DMS 273 treated with DMSO at 0.1 percent for 48 hours (cell line): ENCODE data around the gene KIF1A.

Experiments used
- DNase-seq: peaks from one replicate; lab custom pipeline; 2025; lab: John Stamatoyannopoulos, UW

Gene KIF1A

DNA sequence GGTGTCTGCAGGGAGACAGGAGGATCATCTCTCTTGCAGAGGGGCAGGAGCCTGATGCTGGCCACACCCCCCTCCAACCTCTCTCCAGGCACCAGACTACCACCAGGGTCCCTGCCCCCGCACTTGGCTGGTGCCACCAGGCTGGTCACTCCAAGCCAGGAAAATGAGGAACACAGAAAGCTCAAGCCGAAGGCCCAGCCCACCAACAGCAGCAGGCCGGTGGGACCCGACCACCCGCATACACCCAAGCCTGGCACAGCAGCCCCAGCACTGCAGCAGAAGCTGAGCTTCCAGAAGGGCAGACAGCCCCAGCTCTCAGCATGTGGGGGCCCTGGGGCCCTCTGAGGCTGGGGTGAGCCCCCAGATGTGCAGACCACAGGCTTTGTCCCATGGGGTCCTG lies 52.7 kb downstream of the KIF1A start:
- no peak for DNase-seq

DNA sequence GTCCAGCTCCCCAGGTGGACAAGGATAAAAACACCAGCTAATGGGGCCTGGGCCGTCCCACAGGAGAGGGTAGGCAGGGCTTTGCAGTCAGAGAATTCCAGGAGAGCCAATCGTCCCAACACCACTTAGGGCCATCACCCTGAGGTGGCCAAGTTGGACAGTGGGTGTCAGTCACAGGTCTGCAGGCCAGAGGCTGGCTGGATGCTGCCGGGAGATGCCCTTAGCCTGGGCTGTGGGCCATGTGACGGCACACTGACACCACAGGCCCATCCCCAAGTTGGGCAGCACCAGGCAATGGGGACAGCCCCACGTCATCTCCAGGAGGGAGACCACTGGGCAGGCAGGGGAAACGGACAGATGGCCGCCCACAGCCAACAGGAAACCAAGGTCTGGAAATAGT lies 53.9 kb downstream of the KIF1A start:
- DNase-seq = no peak

DNA sequence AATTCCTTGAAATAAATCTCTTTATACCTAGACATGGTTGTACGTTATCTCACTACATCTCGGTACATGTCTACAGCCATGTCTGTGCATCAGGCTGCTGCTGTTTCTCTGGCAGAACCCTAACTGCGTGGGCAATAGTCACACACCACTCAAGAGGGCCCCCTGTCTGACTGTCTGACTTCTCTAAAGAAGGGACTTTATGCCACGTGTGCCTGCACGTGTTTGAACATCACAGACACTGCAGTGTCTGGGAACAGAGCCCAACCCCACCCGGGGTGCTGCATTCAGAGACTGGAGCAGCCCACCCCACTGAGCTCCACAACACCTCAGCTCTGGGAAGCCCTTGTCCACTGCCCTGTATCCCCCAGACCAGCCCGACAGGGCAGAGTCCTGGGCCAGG lies 55.0 kb downstream of the KIF1A start:
- no peak for DNase-seq

GRCh38 chr2:240764605-240765004 lies 55.4 kb downstream of the KIF1A start:
- DNase-seq = no peak

DNA sequence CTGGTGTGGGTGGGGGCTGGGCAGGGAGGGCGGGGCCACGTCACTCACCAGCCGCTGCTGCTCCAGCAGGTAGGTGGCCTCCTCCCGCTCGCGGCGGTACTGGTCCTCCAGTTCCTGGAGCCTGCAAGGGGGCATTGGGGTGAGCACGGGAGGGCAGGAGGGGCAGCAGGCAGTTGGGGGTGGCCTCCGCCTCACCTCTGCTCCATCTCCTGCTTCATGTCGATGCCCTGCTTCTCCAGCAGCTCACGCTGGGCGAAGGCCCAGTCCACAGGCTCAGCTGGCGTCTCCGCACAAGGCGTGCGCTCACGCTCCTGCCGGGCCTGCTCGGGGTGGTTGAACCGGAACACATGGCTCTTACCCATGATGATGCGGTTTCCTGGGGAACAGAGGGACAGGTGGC lies 57.0 kb downstream of the KIF1A start:
- no peak for DNase-seq

GRCh38 chr2:240762249-240762648 lies 57.8 kb downstream of the KIF1A start:
- DNase-seq = no peak

- no peak for DNase-seq
Observed at GRCh38 chr2:240760576-240761246, 59.3 kb downstream of the KIF1A start.

DNA sequence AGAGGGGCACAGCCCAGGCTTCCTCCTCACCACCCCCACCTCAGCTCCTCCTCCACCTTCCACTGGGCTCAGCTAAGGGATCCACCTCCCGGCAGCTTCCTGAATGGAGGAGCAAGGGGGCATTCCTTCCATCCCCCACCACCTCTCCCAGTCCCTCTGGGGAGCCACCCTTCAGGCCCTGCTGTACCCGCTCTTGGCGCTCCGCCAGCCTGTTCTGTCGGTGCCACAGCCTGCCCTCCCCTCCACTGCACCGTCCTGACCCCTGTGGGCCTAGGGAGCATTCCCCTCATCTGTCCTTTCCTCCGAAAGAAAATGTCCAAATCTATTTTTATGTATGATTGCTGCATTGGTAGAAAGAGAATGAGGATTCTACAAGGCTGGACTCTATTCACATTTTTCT lies 59.9 kb downstream of the KIF1A start:
- DNase-seq = no peak

DNA sequence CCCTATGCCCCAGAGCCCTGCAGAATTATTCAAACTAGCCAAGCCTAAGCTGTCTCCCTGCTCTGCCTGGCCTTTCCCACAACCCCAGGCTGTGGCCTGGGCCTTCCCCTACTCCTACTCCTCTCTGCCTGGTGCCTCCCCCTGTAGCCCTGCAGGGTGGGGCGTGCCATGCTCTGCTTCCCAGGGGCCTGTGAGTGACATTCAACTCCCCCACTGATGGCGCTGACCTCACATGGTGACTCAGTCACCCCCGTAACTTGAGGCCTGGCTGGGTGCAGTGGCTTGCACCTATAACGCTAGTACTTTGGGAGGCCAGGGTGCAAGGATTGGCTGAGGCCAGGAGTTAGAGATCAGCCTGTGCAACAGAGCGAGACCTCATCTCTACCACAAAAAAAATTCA lies 60.6 kb downstream of the KIF1A start:
- no peak for DNase-seq

GRCh38 chr2:240757086-240757614 lies 62.9 kb downstream of the KIF1A start:
- DNase-seq = no peak

GRCh38 chr2:240752209-240752608 lies 67.8 kb downstream of the KIF1A start:
- no peak for DNase-seq

- DNase-seq = no peak
Observed at GRCh38 chr2:240750409-240750808, 69.6 kb downstream of the KIF1A start.

DNA sequence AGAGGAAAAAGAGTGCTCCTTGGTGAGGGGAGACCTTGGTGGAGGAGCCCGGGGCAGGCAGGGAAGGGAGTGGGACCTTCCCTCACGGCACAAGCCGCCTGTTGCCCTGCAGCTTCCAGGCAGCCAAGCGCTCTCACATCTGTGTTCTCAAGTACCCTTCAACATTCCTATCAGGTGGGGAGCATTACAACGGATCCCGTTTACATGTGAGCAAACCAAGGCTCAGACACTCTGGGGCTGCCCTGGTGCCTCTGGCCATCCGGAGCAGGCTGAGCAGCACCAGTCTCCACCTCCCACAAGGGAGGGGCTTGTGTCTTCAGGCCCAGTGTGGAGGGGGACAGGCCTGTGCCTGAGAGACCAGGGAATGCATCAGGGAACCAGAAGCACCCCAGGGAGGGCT lies 70.5 kb downstream of the KIF1A start:
- no peak for DNase-seq

DNA sequence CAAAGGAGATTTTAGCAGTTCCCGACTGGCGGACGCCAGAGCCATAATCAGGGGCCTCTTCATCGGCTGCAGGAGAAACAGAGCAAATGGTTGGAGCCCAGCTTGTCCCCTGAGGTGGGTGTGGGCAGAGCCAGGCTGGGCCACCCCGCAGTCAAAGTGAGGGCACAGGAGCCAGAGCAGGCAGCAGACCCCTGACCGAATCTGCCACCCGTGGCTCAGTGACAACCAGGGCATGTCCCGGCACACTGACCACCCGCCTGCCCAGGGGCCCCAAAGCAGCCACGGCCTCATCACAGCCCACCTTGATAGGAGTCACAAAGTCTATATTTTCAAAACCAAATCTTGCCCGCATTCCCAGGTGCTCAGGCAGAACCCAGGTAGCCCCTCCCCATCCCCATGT lies 72.8 kb downstream of the KIF1A start:
- no peak for DNase-seq

GRCh38 chr2:240746671-240747070 lies 73.3 kb downstream of the KIF1A start:
- DNase-seq = no peak

DNA sequence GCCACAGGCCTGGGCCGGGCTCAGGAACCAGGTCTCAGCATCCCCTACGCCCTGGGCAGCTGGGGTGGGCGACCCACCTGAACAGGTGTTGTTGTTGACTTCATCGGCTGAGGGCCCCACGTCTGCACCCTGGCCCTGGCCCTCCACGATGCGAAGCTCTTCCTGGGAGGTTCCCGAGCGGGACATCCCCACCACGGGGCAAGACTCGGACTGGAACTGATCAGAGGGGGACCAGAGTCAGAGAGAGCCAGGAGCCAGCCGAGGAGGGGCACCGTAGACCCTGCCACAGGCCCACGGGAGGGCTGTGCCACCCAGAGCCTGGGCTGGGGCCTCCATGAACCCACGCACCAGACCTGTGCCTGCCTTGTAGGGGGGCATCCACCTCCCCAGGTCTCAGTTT lies 74.1 kb downstream of the KIF1A start:
- no peak for DNase-seq

GRCh38 chr2:240745456-240745855 lies 74.6 kb downstream of the KIF1A start:
- DNase-seq = no peak

GRCh38 chr2:240742602-240743095 lies 77.4 kb downstream of the KIF1A start:
- no peak for DNase-seq

DNA sequence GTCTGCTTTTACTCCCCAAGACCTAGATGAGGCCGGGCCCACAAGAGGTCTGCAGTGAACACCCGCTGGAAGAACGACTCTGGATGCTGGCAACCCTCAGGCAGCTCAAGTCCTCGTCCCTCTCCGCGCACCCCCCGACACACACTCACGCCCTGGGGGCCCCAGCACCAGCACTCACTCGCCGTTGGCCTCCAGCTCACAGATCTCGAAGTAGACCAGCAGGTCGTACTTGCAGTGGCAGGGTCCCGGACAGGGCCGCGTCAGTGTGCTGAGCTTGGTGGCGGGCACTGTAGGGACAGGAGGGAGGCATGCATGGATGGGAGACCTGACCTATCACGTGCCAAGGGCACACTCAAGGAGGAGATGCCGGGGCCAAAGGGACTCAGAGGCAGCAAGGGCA lies 78.9 kb downstream of the KIF1A start:
- no peak for DNase-seq

DNA sequence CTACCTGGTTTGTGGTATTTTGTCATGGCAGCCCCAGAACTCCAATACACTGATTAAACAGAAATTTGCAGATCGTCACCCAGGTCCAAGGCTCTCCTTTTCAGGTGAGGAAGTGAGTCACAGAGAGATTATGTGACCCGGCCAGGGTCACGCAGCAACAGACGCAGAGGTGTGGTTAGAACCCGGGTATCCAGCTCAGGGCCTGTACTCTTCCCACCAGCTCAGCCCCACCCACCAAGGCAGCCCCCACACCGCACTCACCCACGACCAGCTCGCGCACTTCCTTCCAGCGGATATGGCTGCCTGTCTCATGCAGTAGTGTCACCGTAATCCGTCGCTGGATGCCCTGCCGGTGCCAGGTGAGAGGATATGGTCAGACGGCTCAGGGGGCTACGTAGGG lies 80.2 kb downstream of the KIF1A start:
- no peak for DNase-seq

GRCh38 chr2:240737958-240738357 lies 82.1 kb downstream of the KIF1A start:
- no peak for DNase-seq

GRCh38 chr2:240737512-240737911 lies 82.5 kb downstream of the KIF1A start:
- DNase-seq = no peak

DNA sequence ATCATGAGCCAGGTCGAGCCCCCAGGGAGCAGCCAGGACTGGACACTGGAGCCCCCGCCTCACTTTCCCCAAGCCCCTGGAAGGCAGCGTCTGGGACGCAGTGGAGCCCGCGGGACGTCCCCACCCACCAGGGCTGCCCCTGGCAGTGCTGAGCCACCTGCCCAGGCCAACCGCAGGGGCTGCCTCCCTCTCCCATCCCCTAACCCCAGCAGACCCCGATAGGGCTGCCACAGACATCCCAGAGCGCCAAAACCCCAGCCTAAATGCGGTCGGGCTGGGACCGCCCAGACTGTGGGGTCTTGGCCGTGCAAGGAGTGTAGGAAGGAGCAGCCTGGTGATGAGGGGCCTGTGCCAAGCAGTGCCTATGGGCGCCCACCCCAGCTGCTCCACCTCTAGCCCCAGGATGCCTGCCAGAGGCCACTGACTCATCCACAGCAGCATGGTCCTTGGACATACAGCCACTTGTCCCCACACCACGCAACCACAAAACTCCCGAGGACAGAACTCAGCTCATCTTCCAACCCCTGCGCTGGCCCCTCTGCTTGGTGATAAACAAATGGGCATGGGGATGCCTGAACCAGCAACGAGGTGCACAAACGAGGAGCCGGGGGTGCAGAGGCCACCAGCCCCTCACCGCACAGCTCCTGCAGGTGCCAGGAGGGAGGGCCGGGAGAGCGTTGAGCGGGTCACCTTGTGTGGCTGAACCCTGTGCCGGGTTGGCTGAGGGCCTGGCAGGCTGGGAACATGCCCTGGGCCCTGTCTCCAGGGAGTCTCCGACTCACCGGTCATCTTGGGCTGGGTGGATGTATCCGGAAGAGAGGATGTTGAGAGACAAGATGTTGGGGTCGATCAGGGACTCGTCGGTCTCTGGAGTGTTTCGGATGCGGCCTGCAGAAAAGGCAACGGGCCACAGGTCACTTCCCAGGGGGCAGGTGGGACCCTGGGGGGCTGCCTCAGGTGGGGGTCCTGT lies 83.5 kb downstream of the KIF1A start:
- DNase-seq = no peak
